Measurements from ENCODE around the gene TGFBI. TPM values are rescaled to one million over a fixed set of nuclear protein-coding genes. Genes with fewer than 3 reads are reported as not detected.

Gene TGFBI
- total RNA-seq (2.9 and 9.0 TPM in 2 replicates), polyA plus RNA-seq (1.6 and 10.2 TPM in 2 replicates)

DNA sequence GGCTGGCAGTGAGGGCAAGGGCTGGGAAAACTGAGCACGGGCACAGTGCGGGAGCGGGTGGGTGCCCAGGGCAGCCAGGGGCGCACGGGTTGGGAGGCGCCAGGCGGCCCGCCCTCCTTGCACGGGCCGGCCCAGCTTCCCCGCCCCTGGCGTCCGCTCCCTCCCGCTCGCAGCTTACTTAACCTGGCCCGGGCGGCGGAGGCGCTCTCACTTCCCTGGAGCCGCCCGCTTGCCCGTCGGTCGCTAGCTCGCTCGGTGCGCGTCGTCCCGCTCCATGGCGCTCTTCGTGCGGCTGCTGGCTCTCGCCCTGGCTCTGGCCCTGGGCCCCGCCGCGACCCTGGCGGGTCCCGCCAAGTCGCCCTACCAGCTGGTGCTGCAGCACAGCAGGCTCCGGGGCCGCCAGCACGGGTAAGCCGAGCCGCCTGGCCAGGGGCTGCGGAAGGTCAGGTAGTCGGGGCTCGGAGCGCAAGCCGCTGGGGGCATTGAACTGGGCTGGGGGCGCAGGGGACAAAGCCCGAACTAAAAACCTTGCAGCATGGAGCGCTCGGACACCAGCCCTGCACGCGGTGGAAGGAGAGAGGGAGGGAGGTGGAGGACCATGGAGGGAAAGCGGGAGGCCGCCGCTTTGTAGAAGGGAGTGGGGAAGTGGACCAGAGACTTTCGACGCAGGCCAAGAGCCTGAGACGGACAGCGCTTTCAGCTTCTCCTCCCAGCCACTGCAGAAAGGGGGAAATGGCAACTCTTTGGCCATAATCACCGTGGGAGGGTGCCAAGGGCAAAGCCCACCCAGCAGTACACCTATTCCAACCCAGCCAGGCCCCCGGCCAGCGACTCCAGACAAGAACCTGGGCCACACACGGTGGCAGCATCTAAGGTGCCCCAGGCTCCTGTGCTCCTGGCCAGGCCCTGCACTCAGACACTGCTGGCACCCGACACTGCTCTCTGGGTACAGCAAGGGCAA lies at the start of gene TGFBI:
TGFBI (plus strand) TSS at position 207 of the 961 bp plus-strand sequence; CDS start at position 275, 68 bp downstream.
- Histone ChIP-seq H3K9me3 (ENCODE audit: low read depth) (no peaks in the 10 kb centered on the region), H3K4me3 (peak within 1 kb of the TSS; percentile 24), H3K27ac (no peak within 1 kb of the TSS), H3K4me1 (ENCODE audit: low read depth) (no peaks in the 10 kb centered on the region), H3K27me3 (peaks cover 61% of the 10 kb centered on the region), H3K36me3 (no peaks in the 10 kb centered on the region)
- DNase-seq (ENCODE audit: low read depth in 1 of 2, low spot score in 1 of 2), result peak; percentile 76 to 80
- TF ChIP-seq, protein P1, sequence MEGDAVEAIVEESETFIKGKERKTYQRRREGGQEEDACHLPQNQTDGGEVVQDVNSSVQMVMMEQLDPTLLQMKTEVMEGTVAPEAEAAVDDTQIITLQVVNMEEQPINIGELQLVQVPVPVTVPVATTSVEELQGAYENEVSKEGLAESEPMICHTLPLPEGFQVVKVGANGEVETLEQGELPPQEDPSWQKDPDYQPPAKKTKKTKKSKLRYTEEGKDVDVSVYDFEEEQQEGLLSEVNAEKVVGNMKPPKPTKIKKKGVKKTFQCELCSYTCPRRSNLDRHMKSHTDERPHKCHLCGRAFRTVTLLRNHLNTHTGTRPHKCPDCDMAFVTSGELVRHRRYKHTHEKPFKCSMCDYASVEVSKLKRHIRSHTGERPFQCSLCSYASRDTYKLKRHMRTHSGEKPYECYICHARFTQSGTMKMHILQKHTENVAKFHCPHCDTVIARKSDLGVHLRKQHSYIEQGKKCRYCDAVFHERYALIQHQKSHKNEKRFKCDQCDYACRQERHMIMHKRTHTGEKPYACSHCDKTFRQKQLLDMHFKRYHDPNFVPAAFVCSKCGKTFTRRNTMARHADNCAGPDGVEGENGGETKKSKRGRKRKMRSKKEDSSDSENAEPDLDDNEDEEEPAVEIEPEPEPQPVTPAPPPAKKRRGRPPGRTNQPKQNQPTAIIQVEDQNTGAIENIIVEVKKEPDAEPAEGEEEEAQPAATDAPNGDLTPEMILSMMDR (IDR thresholded peaks at IDR 0.05; ENCODE audit: low read depth, low read length), result peak; percentile 14

DNA sequence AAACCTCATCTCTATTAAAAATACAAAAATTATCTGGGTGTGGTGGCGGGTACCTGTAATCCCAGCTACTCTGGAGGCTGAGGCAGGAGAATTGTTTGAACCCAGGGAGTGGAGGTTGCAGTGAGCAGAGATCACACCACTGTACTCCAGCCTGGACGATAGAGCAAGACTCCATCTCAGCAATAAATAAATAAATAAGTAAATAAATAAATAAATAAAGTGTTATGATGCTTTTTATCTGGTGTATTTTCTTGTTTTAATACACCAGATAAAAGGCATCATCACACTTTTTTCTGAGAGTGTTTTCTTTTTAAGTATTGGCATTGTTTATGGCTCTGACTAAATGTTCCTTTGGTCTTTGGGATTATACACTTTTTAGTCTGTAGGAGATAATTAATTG lies 49.8 kb upstream of the TGFBI start:
- no peak for DNase-seq (ENCODE audit: low read depth in 1 of 2, low spot score in 1 of 2)
- no peak overlapping the region for H3K27ac ChIP-seq
- no peaks in the 10 kb centered on the region for H3K36me3 ChIP-seq
- H3K27me3 ChIP-seq, result peaks cover 6% of the 10 kb centered on the region
- no peaks in the 10 kb centered on the region for H3K9me3 ChIP-seq (ENCODE audit: low read depth)
- no peak overlapping the region for H3K4me3 ChIP-seq
- H3K4me1 ChIP-seq (ENCODE audit: low read depth), result no peaks in the 10 kb centered on the region
- TF ChIP-seq, protein P1 (IDR thresholded peaks at IDR 0.05; ENCODE audit: low read depth, low read length), result no peak

DNA sequence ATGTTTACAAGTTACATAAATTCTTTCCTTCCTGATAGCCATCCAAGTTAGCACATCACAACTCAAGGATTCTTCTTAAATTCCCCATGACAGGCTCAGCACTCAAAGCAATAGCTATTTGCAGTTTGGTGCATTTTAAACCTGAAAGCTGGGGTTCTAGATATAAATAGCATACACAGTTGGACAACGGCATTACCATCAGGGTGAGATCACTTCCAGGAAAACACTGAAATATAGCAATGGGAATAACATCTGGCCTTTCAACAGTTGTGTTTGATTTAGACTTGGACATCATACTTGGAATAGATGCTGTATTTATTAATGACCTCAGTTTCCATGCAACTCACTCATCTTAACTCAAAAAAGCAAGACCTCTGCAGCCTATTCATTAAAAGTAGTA lies 49.3 kb upstream of the TGFBI start:
- Histone ChIP-seq H3K9me3 (ENCODE audit: low read depth) (no peaks in the 10 kb centered on the region), H3K27me3 (peaks cover 6% of the 10 kb centered on the region), H3K27ac (no peak overlapping the region), H3K4me1 (ENCODE audit: low read depth) (no peaks in the 10 kb centered on the region), H3K36me3 (no peaks in the 10 kb centered on the region), H3K4me3 (no peak overlapping the region)
- peak in 1 of 2 donors; percentile 59 for DNase-seq (ENCODE audit: low read depth in 1 of 2, low spot score in 1 of 2)
- TF ChIP-seq, protein P1 (IDR thresholded peaks at IDR 0.05; ENCODE audit: low read depth, low read length), result no peak

DNA sequence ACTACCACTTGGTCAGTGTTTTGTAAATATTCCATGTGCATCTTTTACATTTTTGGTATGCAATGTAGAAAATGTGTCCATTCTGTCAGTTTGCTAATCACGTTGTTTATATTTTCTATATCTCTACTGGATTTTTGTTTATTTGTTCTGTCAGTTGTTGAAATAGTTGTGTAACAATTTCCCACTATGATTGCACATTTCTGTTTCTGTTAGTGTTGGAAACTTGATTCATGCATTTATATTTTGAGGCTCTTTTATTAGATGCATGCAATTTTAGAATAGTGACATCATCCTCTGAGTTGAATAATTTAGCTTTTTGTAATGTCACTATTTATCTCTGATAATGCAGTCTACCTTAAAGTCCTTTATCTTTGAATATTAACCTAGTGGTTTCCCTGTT lies 48.2 kb upstream of the TGFBI start:
- H3K36me3 ChIP-seq, result no peaks in the 10 kb centered on the region
- peaks cover 3% of the 10 kb centered on the region for H3K27me3 ChIP-seq
- H3K9me3 ChIP-seq (ENCODE audit: low read depth), result no peaks in the 10 kb centered on the region
- no peaks in the 10 kb centered on the region for H3K4me1 ChIP-seq (ENCODE audit: low read depth)
- no peak overlapping the region for H3K27ac ChIP-seq
- no peak for DNase-seq (ENCODE audit: low read depth in 1 of 2, low spot score in 1 of 2)
- TF ChIP-seq, protein P1 (IDR thresholded peaks at IDR 0.05; ENCODE audit: low read depth, low read length), result no peak
- no peak overlapping the region for H3K4me3 ChIP-seq

DNA sequence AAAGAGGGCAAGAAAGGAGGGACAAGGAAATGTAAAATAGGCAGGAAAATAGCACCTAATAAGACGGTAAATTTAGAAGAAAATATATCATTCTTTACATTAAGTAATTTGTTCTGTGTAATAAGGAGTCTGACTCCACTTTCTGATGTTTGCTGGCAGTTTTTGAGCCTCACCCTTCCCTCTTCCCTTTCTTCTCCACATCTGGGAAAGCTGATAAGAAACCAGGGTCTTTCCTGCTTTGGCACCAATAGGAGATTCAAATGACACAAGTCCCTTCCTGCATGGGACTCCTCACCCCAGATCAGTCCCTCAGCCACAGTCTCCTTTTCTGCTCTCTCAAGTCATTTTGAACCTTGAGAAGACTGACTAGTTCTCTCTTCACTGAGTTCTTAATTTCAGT lies 42.8 kb upstream of the TGFBI start:
- H3K9me3 ChIP-seq (ENCODE audit: low read depth), result no peaks in the 10 kb centered on the region
- no peak overlapping the region for H3K27ac ChIP-seq
- no peaks in the 10 kb centered on the region for H3K36me3 ChIP-seq
- no peak for DNase-seq (ENCODE audit: low read depth in 1 of 2, low spot score in 1 of 2)
- TF ChIP-seq, protein P1 (IDR thresholded peaks at IDR 0.05; ENCODE audit: low read depth, low read length), result no peak
- no peaks in the 10 kb centered on the region for H3K27me3 ChIP-seq
- no peaks in the 10 kb centered on the region for H3K4me1 ChIP-seq (ENCODE audit: low read depth)
- H3K4me3 ChIP-seq, result no peak overlapping the region

Data from cardiac muscle cell (in vitro differentiated cells and primary cell).